M059J (cell line): ENCODE data around the gene CA6. TPM values are rescaled to one million over a fixed set of nuclear protein-coding genes. Genes with fewer than 3 reads are reported as not detected.
"Not testable (repeated sequence)": the region's sequence is repeated elsewhere in the genome, so short reads cannot be mapped to it uniquely, and the experiment has no call there.

ENCODE experiments used
- DNase-seq: peaks from one replicate; pipeline ENCODE4 v3.0.0-alpha.2; 2012; ENCODE audit warnings: low read depth
- total RNA-seq: library from RNA; depleted of rRNA; stranded (reverse); fragments of >200 nt; shearing (Covaris generic); gene quantifications from 2 replicates; pipeline ENCODE4 v1.2.3, GENCODE V29; 2014

CA6 gene
- total RNA-seq, 1 experiment from 2014 or later = not detected

DNA sequence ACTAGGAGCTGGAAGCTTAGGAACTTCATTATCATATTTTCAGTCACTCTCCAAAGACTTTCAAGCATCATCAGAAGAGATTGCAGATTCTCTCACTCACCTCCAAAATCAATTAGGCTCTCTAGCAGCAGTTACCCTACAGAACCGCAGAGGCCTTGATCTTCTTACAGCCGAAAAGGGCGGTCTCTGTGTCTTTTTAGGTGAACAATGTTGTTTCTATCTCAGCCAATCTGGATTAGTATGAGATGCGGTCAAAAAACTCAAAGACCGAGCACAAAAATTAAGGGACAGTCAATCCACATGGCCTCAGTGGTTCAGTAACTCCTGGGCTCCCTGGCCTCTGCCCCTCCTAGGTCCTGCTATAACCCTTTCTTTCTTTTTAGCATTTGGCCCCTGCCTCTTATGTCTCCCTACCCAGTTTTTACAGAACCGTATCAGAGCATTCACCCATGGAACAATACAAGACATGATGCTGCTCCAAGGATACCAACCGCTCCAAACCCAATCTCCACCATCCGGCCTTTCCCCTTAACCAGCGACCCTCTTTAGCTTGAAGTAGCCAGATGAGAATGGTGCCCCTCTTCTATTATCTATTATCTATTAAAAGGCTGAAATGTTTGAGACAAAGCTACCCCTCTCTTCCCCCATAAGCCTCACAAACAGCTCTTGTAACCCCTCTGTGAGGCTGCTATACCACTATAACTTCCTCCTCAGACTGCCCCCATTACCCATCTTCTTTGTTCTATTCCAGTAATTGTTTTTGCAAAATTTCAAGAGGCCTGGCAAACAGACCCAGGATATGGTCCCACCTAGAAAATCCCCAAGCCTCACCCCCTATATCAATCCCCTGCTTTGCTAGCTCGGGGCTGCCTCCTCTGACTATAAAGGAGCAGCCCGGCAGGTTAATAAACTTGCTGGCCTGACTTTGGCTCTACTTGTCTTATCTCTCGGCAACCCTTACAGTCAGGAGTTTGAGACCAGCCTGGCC lies 18.7 kb upstream of the CA6 start:
- DNase-seq = no peak

DNA sequence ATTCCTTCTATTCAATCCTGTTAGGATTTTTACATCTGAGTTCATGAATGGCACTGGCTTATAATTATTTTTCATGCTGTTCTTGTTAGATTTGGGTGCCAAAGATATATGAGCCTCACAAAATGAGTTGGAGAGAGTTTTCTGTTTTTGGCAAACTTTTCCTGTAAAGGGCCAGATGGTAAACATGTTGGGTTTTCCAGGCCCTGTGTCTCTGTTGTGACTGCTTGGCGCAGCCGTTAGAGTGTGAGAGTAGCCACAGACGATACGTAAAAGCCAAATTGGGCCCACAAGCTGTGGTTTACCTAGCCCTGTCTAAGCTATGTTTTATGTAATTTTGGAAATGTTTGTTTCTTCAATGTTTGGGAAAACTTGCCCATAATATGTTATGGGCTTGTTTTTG lies 15.6 kb upstream of the CA6 start:
- DNase-seq = no peak

DNA sequence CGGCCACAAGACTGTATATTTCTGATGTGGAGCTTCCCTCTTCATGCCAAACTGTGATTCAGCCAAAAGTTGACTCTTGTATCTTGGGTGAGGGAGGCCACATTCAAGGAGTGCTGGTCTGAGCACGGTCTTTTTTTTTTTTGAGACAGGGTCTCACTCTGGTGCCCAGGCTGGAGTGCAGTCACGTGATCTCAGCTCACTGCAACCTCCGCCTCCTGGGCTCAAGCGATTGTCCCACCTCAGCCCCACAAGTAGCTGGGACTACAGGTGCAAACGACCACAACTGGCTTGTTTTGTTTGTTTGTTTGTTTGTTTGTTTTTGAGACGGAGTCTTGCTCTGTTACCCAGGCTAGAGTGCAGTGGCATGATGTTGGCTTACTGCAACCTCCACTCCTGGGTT lies 8.6 kb upstream of the CA6 start:
- DNase-seq = not testable (repeated sequence)

DNA sequence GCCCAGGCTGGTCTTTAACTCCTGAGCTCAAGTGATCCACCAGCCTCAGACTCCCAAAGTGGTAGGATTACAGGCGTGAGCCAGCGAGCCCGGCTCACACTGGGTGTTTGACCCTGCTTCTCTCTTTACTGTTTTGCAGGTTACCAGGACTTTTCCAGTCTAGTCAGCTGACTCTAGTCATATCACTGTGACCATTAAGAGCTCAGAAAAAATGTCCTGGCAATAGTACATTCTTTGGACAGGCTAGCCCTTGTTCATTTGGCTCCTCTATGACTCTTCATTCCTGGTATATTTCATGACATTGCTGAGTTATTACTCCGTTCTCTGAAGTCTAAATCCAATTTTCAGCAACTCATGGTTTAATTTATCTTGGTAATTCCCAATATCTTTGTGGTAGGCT lies 8.0 kb upstream of the CA6 start:
- DNase-seq = no peak

DNA sequence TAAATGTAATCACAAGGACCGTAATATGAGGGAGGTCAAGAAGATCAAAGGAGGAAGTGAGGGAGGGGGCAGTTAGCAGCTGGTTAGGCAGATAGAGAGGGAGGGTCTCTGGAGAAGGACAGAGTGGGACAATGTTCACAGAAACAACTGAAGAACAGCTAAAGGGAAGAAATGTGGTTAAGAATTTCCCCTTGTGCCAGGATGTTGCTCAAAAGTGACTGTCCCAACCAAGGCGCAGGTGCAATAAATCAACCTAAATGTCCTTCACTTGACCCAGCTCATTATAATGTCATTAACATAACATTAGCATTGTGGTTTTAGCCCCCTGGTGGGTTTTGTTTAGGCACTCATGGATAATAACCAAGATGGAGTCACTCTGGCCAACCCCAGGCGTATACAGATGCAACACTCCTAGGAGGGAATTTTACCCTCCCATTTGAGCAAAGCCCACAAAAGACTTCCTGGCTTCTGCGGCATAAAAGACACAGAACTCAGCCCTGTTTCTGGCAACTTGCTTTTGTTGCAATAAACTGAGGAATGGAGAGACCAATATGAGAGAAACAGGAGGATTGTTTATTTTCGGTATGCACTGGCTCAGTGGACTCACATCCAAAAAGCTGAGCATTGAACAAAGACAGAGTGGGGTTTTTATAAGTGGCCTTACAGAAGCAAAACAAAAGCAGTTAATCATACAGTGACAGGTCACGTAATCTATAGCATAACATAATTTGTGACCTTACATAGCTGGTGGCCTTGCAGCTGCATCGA lies 7.3 kb upstream of the CA6 start:
- DNase-seq = no peak

- DNase-seq = no peak
Measured at GRCh38 chr1:8939000-8939265, 6.7 kb upstream of the CA6 start.

DNA sequence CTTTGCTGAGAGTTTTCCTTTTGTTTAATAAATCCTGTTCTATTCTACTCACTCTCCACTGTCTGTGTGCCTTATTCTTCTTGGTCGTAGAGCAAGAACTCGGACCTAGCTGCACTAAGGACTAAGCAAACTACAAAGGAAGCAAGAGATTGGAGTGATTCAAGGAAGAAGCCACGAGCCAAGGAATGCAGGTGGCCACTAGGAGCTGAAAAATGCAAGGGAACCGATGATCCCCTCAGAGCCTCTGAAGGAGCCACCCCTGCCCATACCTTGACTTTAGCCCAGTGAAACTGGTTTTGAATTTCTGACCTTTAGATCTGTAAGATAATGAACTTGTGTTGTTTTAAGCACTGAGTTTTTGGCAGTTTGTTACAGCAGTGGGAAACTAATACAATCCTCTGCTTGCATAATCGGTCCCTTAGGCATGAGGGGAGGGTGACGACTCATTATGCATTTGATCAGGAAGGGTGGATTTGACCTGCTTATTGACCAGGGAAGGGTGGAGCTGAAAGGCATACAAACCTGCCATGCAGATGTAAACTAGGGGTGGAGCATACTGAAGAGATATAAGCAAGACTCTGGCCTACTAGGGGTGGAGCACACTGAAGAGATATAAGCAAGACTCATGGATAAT lies 6.2 kb upstream of the CA6 start:
- peak; percentile 53 for DNase-seq

DNA sequence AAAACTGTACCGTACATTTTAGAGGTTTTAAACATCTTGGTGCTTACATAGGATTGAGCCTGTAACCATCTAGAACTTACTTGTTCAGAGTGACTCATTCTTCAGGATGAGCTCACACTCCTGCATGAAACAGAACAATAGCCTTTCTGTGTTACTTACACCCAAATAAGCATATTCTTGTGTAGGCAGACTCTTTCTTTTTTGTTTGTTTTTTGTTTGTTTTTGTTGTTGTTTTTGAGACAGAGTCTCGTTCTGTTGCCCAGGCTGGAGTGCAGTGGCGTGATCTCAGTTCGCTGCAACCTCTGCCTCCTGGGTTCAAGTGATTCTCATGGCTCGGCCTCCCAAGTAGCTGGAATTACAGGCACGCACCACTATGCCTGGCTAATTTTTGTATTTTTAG lies 3.8 kb upstream of the CA6 start:
- DNase-seq = peak; percentile 80

DNA sequence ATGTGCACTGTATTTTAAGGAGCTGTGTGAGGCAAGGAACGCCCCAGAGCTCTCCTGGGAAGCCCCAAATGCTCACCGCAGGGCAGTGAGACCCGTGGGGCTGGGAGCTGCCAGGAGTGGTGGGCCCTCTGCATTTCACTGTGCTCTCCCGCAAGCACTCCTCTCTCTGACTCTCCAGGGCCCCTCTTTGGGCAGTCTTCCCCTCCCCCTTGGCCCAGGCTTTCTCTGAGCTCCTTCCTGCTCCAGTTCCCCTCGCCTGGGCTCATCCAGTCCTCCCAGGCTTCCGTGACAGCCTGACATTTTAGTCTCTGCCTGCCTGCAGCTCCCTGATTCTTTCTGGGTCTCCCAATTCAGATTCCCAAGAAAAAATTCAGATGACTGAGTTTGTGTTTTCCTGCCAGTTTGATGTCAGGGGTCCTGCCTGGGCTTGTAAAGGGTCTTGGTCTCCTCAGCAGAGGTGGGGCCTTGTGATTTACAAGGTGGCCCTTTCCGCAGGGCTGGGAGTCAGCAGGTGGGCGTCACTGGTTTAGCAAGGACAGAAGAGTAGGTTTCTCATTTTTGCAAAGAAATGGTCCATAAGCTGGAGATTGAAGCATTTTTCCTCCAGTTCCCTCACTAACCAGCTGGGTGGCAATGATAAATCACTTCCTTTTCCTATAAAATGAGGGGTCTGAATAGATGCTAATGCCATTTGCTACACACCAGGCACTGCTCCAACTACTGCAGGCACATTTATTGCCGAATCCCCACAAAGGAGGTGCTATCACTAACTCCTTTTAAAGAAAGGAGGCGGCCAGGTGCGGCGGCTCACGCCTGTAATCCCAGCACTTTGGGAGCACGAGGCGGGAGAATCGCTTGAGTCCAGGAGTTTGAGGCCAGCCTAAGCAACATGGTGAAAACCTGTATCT lies 1.9 kb upstream of the CA6 start:
- no peak for DNase-seq

GRCh38 chr1:8947127-8947691 lies 1.5 kb downstream of the CA6 start:
- DNase-seq = no peak

GRCh38 chr1:8950309-8950708 lies 4.6 kb downstream of the CA6 start:
- DNase-seq = no peak

GRCh38 chr1:8951231-8951630 lies 5.6 kb downstream of the CA6 start:
- no peak for DNase-seq

DNA sequence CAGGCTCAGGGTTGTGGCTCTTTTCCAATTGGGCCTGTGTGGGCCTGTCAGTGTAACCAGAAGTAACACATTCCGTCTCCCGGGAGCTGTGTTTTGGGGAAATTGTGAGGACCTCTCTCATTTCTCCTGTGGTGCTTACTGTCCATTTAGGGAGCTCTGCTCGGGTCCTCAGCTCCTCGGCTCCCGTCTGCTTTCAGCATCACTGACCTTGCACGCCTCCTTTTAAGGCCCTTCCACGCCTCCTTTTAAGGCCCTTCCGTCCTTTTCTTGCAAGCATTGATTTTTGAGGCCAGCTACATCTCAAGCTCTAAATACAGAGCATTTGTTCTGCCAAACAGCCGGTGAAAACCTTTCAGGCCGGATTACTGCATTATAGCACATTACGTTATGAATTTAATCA lies 9.7 kb downstream of the CA6 start:
- no peak for DNase-seq

GRCh38 chr1:8956461-8957349 lies 11.0 kb downstream of the CA6 start:
- DNase-seq = no peak

GRCh38 chr1:8962812-8963530 lies 17.3 kb downstream of the CA6 start:
- peak; percentile 61 for DNase-seq

- no peak for DNase-seq
Measured at GRCh38 chr1:8963963-8964362, 18.3 kb downstream of the CA6 start.

DNA sequence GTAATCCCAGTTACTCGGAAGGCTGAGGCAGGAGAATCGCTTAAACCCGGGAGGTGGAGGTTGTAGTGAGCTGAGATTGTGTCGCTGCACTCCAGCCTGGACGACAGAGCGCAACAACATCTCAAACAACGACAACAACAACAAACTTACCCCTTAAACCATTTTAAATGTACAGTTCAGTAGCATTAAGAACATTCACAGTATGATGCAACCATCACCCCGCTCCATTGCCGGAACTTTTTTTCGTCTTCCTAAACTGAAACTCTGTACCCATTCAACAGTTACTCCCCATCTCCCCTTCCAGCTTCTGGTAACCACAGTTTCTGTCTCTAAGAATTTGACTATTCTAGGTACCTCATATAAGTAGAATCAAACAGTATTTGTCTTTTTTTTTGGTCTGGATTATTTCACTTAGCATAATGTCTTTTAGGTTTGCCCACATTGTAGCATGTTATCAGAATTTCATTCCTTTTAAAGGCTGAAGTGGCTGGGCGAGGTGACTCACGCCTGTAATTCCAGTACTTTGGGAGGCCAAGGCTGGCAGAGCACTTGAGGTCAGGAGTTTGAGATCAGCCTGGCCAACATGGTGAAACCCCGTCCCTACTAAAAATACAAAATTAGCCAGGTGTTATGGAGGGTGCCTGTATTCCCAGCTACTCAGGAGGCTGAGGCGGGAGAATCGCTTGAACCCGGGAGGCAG lies 19.6 kb downstream of the CA6 start:
- DNase-seq = peak; percentile 63

- DNase-seq = no peak
Measured at GRCh38 chr1:8966606-8967005, 20.9 kb downstream of the CA6 start.

- DNase-seq = not testable (repeated sequence)
Measured at GRCh38 chr1:8968902-8969301, 23.2 kb downstream of the CA6 start.
